Adipocyte (in vitro differentiated cells): Measurements from ENCODE around the gene PLXNA2.

Experiments used
- DNase-seq: peaks from one replicate; pipeline ENCODE4 v3.0.0-alpha.2; 2015; ENCODE audit warnings: low read depth
- H3K27me3 ChIP-seq: replicated peaks from 2 replicates; pipeline ENCODE4 v1.7.0; 2013; ENCODE audit warnings: mild to moderate bottlenecking, low read length, moderate library complexity; ENCODE audit not compliant: control insufficient read depth, insufficient read depth
- H3K36me3 ChIP-seq: 2 replicates; pipeline ENCODE4 v1.7.0; 2013; ENCODE audit warnings: low read length, mild to moderate bottlenecking, moderate library complexity; ENCODE audit not compliant: control insufficient read depth, insufficient read depth, severe bottlenecking
- H3K4me1 ChIP-seq: 2 replicates; pipeline ENCODE4 v1.7.0; 2013; ENCODE audit warnings: mild to moderate bottlenecking, low read length, moderate library complexity; ENCODE audit not compliant: control insufficient read depth, insufficient read depth
- H3K4me3 ChIP-seq: 2 replicates; pipeline ENCODE4 v1.7.0; 2013; ENCODE audit warnings: mild to moderate bottlenecking, low read length, moderate library complexity
- H3K9ac ChIP-seq: 2 replicates; pipeline ENCODE4 v1.7.0; 2013; ENCODE audit warnings: mild to moderate bottlenecking, low read length, moderate library complexity
- H3K9me3 ChIP-seq: 2 replicates; pipeline ENCODE4 v1.7.0; 2013; ENCODE audit warnings: mild to moderate bottlenecking, low read length, moderate library complexity; ENCODE audit not compliant: control insufficient read depth

PLXNA2 gene

DNA sequence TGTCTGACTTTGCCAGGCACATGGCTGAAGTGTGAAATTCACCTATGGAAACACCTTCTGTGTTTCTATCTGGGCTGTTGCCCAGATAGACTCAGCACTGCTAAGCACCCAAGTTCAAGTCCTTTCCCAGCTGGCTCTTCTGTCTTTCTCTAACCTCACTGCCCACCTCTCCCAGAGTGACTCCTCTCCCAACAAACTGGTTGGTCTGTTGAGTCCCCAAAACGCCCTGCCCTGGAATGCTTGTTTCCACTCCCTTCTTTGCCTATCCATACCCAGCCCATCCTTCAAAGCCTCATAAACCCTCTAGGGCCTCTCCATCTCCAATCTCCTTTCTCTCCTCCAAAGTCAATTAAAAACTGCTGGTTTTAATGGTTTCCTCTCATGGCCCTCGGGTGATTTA lies 15.6 kb downstream of the PLXNA2 start:
- Histone ChIP-seq H3K4me1 (peaks cover 21% of the 10 kb centered on the region), H3K36me3 (no peaks in the 10 kb centered on the region)

DNA sequence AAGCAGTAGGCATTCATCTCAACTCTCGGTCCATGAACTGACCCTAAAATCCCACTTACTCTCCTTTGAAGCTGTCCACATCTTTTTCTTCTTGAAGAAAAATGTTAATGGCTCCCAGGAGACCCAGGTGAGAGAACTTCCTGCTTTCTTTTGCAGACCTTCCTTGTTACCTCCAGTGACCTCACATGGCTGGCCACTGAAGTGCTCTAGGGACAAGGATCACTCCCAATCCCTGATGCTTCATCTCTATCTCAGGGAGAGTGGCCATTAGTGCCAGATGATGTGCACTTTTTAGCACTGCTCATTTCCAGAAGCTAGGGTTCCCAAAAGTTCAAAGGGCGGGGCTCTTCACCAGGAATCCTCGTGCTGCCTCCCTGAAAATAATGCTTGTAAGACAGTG lies 16.2 kb downstream of the PLXNA2 start:
- H3K9me3 ChIP-seq = no peaks in the 10 kb centered on the region
- H3K27me3 ChIP-seq = peaks cover 6% of the 10 kb centered on the region
- H3K4me3 ChIP-seq = no peak overlapping the region
- peaks cover 21% of the 10 kb centered on the region for H3K4me1 ChIP-seq
- DNase-seq = no peak
- H3K9ac ChIP-seq = no peak overlapping the region
- H3K36me3 ChIP-seq = no peaks in the 10 kb centered on the region

More for the DNA sequence above, 15.6 kb downstream of the PLXNA2 start:
- Histone ChIP-seq H3K9ac (no peak overlapping the region), H3K4me3 (no peak overlapping the region), H3K27me3 (peaks cover 8% of the 10 kb centered on the region), H3K9me3 (no peaks in the 10 kb centered on the region)
- DNase-seq = no peak

DNA sequence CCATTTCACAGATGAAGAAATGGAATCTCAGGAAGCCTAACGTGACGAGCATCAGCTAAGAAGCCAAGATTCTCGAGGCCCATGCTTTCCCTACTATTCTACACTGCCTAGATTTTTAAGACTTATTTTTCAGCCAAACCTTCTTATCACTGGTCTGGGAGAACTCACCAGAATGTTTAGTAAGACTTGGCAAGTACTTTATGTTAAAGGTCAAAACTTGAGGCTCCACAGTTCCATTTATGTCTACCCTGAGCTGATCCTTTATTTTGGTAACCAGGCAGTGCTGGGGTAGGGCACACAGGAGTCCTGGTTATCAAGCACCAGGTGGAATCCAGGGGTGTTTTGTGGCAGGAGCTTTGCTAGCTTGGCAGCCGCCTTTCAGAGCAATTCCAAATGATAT lies 16.8 kb downstream of the PLXNA2 start:
- Histone ChIP-seq H3K4me1 (peaks cover 21% of the 10 kb centered on the region), H3K27me3 (peaks cover 4% of the 10 kb centered on the region)

DNA sequence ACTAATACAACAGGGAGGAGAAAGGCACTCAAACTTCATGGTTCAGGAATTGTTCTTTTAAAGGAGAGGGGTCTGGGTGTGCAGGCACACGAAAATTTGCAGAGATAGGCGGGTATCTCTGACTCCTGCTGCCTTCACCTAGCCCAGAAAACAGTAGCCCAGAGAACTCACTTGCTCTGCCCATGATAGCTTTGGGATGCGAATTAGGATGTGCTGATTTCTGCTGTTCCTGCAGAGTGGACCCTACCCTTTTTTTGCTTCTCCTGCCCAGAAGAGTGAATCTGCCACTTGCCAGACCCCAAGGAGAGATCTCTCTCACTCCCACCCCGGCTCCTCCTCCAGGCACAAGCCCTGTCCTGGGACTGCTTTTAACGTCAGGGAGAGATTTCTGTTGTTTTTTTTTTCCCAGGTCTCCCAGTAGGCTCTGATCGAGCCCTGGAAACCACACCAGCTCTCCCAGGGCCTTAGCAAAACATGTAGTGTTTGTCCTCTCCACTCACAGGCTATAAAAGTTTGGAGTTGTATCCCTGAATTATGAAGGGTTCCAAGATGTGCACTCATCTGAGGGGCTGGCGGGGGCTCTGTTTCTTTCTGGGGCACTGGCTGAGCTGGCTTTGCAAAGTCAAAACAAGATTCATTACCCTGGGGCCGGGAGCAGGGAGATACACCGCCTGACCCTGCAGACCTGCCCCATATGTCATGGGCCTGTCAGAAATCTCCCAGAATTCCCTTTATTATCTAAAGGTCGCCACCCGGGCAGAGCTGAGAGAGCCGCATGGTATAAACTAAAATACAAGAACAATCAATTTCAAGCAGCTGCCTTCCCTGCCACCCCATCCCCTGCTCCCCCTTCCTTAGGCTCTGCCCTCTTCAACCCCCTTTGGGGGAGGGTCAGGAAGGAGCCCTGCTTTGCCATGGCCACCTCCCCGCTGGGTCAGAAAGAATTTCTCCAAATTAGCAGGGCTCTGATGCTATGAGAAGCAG lies 17.9 kb downstream of the PLXNA2 start:
- no peak for DNase-seq
- no peaks in the 10 kb centered on the region for H3K9me3 ChIP-seq
- H3K4me3 ChIP-seq = no peak overlapping the region
- H3K36me3 ChIP-seq = no peaks in the 10 kb centered on the region
- H3K9ac ChIP-seq = no peak overlapping the region
- H3K27me3 ChIP-seq = peaks cover 4% of the 10 kb centered on the region
- H3K4me1 ChIP-seq = peaks cover 21% of the 10 kb centered on the region

More for the DNA sequence above, 16.8 kb downstream of the PLXNA2 start:
- H3K9me3 ChIP-seq = no peaks in the 10 kb centered on the region
- H3K4me3 ChIP-seq = no peak overlapping the region
- no peak for DNase-seq
- H3K9ac ChIP-seq = no peak overlapping the region
- no peaks in the 10 kb centered on the region for H3K36me3 ChIP-seq

DNA sequence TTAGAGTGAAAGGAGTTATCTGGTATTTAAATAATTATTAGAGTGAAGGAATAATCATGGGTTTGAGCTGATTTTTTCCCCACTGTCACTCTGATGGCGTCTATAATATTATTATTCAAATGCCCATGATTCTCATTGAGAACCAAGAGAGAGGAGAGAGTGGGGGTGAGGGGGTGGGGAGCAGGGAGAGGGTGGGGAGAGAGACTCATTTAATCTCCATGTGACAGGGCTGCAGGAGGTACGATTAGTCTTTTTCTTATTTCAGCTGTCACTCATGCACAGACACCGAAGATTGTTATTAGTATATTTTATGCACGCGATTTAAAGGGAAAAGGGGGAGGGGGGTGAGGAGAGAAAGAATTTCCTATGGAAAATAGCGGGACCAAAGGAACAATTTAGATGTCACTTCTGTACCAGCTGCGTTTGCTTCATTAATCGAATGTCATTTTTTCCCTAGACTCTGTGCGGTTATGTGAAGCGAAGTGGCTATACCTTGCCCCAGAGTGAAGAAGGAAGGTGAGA lies 19.9 kb downstream of the PLXNA2 start:
- Histone ChIP-seq H3K4me3 (no peak overlapping the region), H3K36me3 (no peaks in the 10 kb centered on the region)

DNA sequence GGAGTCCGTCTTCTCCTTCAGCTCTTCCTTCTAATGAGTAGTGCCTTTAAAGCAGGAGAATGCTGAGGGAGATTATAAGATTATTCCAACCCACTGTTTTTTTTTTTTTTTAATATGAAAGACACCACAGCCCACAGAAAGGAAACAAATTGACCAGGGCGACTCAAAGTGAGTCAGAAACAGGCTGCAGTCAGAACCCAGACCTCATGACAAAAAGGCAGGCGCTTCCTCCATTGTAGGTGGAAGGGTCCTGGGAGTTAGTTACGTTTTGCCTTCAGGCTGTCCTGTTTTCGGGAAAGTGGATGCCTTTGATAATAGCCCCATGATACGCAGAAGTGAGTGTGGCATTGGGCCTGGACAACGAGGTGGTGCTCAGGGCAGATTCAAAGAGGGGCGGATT lies 21.0 kb downstream of the PLXNA2 start:
- Histone ChIP-seq H3K9me3 (no peaks in the 10 kb centered on the region), H3K4me3 (no peak overlapping the region), H3K27me3 (no peaks in the 10 kb centered on the region), H3K36me3 (no peaks in the 10 kb centered on the region), H3K4me1 (peaks cover 33% of the 10 kb centered on the region), H3K9ac (no peak overlapping the region)
- DNase-seq = no peak

More for the DNA sequence above, 19.9 kb downstream of the PLXNA2 start:
- no peaks in the 10 kb centered on the region for H3K9me3 ChIP-seq
- no peaks in the 10 kb centered on the region for H3K27me3 ChIP-seq
- H3K4me1 ChIP-seq = peaks cover 34% of the 10 kb centered on the region
- H3K9ac ChIP-seq = no peak overlapping the region
- no peak for DNase-seq

DNA sequence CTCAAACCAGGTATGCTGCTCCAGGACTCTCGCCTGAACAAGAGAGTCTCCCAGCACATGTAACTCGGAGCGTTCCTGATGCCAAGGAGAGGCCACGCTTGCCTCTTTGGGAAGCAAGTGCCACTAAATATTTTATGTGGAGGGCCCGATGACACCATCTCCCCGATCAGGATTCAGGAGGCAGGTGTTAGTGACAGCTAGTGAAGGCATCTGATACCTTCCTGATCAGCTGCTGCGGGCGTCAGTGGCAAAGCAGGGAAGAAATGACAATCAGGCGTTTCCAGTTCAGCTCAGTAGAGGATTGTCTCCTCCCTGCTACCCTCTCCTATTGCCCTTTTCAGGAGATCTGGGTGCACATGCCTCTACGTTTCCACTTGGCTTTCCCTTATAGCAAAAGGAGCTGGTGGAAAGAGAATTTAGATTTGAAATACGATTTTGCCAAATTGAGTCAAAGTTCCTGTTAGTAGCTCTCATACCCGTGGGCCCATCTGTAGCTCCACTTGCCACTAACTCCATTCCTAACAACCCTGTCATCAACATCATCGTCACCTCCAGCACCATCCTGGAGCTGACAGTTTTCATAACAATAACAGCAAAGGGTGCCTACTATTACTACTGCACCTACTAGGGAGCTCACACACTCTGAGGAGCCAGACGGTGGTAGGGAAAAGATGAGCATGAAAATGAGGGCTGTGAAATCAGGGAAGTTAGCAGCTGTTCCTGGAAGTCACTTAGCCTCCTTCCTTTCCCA lies 21.6 kb downstream of the PLXNA2 start:
- H3K4me3 ChIP-seq = no peak overlapping the region
- peaks cover 27% of the 10 kb centered on the region for H3K4me1 ChIP-seq
- H3K9ac ChIP-seq = no peak overlapping the region
- DNase-seq = no peak
- no peaks in the 10 kb centered on the region for H3K9me3 ChIP-seq
- no peaks in the 10 kb centered on the region for H3K27me3 ChIP-seq
- no peaks in the 10 kb centered on the region for H3K36me3 ChIP-seq

DNA sequence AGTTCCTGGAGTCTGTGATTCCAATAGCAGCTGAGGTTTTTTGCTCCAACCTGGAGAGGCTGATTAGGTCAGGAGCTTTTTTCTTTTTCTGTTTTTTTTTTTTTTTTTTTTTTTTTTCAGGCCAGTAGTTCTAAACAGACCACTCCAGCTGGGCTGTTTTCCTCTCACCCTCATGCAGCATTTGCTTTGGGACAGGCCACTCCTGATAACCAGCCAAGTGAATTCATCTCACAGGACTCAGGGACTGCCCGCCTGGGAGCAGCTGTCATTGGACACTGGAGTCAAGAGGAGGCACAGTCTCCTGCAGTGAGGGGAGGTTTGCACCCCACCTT lies 22.9 kb downstream of the PLXNA2 start:
- Histone ChIP-seq H3K4me1 (peaks cover 17% of the 10 kb centered on the region), H3K9me3 (no peaks in the 10 kb centered on the region), H3K36me3 (peaks cover 4% of the 10 kb centered on the region), H3K4me3 (no peak overlapping the region), H3K9ac (no peak overlapping the region), H3K27me3 (no peaks in the 10 kb centered on the region)
- no peak for DNase-seq

DNA sequence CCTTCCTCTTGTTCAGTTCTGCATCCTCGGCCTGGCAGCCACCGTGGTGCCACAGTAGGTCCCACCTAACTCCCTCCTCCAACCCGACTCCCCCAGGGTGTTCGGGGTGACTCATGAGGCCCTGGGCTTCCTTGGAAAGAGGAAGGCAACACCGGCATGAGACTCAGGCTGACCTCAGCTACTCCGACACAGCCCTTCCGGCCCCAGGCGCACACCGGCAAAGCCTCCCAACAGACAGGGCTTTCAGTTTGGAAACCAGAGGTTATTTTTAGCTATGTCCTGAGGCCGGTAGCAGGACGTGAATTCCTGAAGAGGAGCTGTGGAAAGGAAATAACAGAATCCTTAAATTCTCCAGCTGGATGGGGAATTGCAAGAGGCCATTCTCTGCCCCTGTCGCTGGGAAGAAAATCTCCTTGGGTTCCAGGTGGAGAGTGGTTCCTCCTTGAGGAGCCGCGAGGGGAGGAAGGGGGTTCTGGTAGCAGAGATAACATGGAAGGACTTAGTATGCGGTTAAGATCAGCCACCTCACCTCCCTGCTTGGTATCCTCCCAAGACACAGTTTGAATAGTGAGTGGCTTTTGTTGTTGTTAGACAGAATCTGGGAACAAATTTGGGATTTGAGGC lies 24.4 kb downstream of the PLXNA2 start:
- no peaks in the 10 kb centered on the region for H3K9me3 ChIP-seq
- peak; percentile 86 for DNase-seq
- H3K36me3 ChIP-seq = peaks cover 4% of the 10 kb centered on the region
- H3K27me3 ChIP-seq = no peaks in the 10 kb centered on the region
- no peak overlapping the region for H3K9ac ChIP-seq
- H3K4me1 ChIP-seq = peaks cover 20% of the 10 kb centered on the region
- H3K4me3 ChIP-seq = no peak overlapping the region

DNA sequence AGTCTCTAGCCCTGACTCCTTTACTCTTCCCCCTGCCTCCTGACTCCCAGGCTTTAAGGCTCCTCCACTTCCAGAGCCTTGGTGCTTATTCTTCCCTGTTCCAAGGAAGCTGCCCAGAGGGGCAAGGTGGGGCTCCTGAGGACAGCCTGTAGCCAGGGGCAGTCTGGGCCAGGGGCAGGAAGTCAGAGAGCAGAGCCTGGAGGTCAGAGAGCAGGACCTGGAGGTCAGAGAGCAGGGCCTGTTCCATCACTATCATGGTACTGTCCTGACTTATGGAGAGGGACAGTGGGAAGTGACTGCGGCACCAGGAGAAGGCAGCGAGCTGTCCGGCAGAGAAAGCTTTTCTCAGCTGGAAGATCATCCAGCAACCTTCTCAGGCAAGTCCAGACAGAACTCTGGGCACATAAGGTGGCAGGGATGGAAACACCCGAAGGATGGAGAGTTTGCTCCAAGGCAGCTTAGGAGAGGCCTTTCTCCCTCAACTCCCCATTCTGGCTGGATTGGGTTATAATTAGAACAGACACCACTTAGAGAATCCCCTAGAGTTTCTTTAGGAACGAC lies 25.0 kb downstream of the PLXNA2 start:
- Histone ChIP-seq H3K4me3 (no peak overlapping the region), H3K9ac (no peak overlapping the region), H3K4me1 (peaks cover 21% of the 10 kb centered on the region), H3K9me3 (no peaks in the 10 kb centered on the region), H3K36me3 (peaks cover 4% of the 10 kb centered on the region), H3K27me3 (no peaks in the 10 kb centered on the region)
- no peak for DNase-seq
